H1 (cell line): Measurements from ENCODE around the gene SERPINB2. TPM values are rescaled to one million over a fixed set of nuclear protein-coding genes. Genes with fewer than 3 reads are reported as not detected.

Experiments
- CTCF ChIA-PET: fragments of 300-600 bp; sonication (Branson Sonifier 250); formaldehyde crosslinking; loops from one replicate; lab custom pipeline; 2021; ENCODE audit not compliant: partially characterized antibody; lab: Charles Lee
- POLR2A ChIA-PET: fragments of 300-600 bp; sonication (Branson Sonifier 250); formaldehyde crosslinking; loops from one replicate; lab custom pipeline; 2021; ENCODE audit warnings: inconsistent platforms; ENCODE audit not compliant: partially characterized antibody; lab: Charles Lee
- DNase-seq, 2 experiments: peaks; one replicate each; pipeline versions ENCODE4 v3.0.0 to v3.0.0-alpha.2; 2010 to 2022; ENCODE audit warnings: low spot score in 2 of 2, low read depth in 1 of 2, mixed read lengths in 1 of 2
- FAIRE-seq: peaks from 2 replicates; lab custom pipeline; 2011; peaks lifted over from hg19 to GRCh38; lab: Jason Lieb, UNC
- H2AFZ ChIP-seq: 2 replicates; pipeline ENCODE4 v1.8.1; 2012; ENCODE audit warnings: low read length, inconsistent platforms
- H2AK5ac ChIP-seq: 2 replicates; pipeline ENCODE4 v1.6.1; 2013; ENCODE audit warnings: low read depth, low read length
- H2BK120ac ChIP-seq: replicated peaks from 2 replicates; pipeline ENCODE3; 2013; ENCODE audit warnings: low read depth, low read length, inconsistent platforms
- H2BK12ac ChIP-seq: 2 replicates; pipeline ENCODE4 v1.6.1; 2013; ENCODE audit warnings: low read depth, low read length
- H2BK15ac ChIP-seq: 2 replicates; pipeline ENCODE4 v1.6.1; 2013; ENCODE audit warnings: low read length
- H2BK20ac ChIP-seq: 2 replicates; pipeline ENCODE4 v1.6.1; 2013; ENCODE audit warnings: low read length
- H2BK5ac ChIP-seq: 2 replicates; pipeline ENCODE4 v1.6.1; 2013; ENCODE audit warnings: low read depth, low read length
- H3K14ac ChIP-seq: 2 replicates; pipeline ENCODE4 v1.6.1; 2013; ENCODE audit warnings: inconsistent platforms; ENCODE audit not compliant: insufficient read length
- H3K18ac ChIP-seq: 2 replicates; pipeline ENCODE4 v1.6.1; 2013; ENCODE audit warnings: low read length; ENCODE audit errors: extremely low read depth
- H3K23ac ChIP-seq: 2 replicates; pipeline ENCODE4 v1.6.1; 2013; ENCODE audit warnings: inconsistent platforms; ENCODE audit not compliant: insufficient read length
- H3K23me2 ChIP-seq: 2 replicates; pipeline ENCODE4 v1.6.1; 2013; ENCODE audit warnings: low read depth, low read length
- H3K27ac ChIP-seq: 2 replicates; pipeline ENCODE4 v1.6.1; 2011; ENCODE audit warnings: low read depth, low read length, inconsistent platforms
- H3K27me3 ChIP-seq, 4 experiments: replicated peaks in 1 of 4; 1 replicate in 1 of 4; 2 replicates in 3 of 4; pipeline versions ENCODE4 v1.6.1 to v1.8.1; 2011 to 2013; ENCODE audit warnings: low read length in 3 of 4, mild to moderate bottlenecking in 3 of 4, inconsistent platforms in 2 of 4, mixed read lengths in 2 of 4, moderate library complexity in 1 of 4; ENCODE audit not compliant: control insufficient read depth in 3 of 4, insufficient read depth in 3 of 4; ENCODE audit errors: extremely low read depth in 1 of 4
- H3K36me3 ChIP-seq, 4 experiments: 2 replicates each; pipeline versions ENCODE4 v1.6.1 to v1.8.1; 2011 to 2013; ENCODE audit warnings: mild to moderate bottlenecking in 4 of 4, low read length in 3 of 4, moderate library complexity in 2 of 4, control low read depth in 1 of 4, inconsistent platforms in 1 of 4; ENCODE audit not compliant: insufficient read depth in 4 of 4, control insufficient read depth in 2 of 4
- H3K4ac ChIP-seq: replicated peaks from 2 replicates; pipeline ENCODE3; 2013; ENCODE audit warnings: low read length, low read depth, mixed read lengths, inconsistent platforms; ENCODE audit not compliant: insufficient read length
- H3K4me1 ChIP-seq, 4 experiments: replicated peaks in 1 of 4; 1 replicate in 1 of 4; 2 replicates in 3 of 4; pipeline versions ENCODE4 v1.6.1 to v1.8.1; 2011 to 2013; ENCODE audit warnings: low read length in 3 of 4, inconsistent platforms in 2 of 4, mixed read lengths in 1 of 4; ENCODE audit not compliant: insufficient read depth in 4 of 4, control insufficient read depth in 3 of 4
- H3K4me2 ChIP-seq, 2 experiments: 2 replicates each; pipeline versions ENCODE4 v1.6.1 to v1.8.1; 2011 to 2013; ENCODE audit warnings: low read depth in 2 of 2, low read length in 2 of 2, control low read depth in 1 of 2, inconsistent platforms in 1 of 2, mild to moderate bottlenecking in 1 of 2; ENCODE audit not compliant: insufficient read depth in 1 of 2
- H3K4me3 ChIP-seq, 4 experiments: fragments of 200-600, 300-600 bp in 1 of 4; sonication (generic), shearing (Covaris generic), sonication (Bioruptor Twin) in 1 of 4; 2 replicates each; pipeline versions ENCODE4 v1.5.1 to v1.8.1; 2011 to 2016; ENCODE audit warnings: low read length in 4 of 4, low read depth in 3 of 4, control low read depth in 2 of 4, inconsistent platforms in 2 of 4, mild to moderate bottlenecking in 2 of 4, mixed read lengths in 1 of 4, moderate library complexity in 1 of 4; ENCODE audit not compliant: insufficient read depth in 2 of 4; ENCODE audit errors: extremely low read depth in 1 of 4
- H3K56ac ChIP-seq: replicated peaks from 2 replicates; pipeline ENCODE3; 2013; ENCODE audit warnings: low read depth, mild to moderate bottlenecking, mixed read lengths, low read length, inconsistent platforms; ENCODE audit not compliant: insufficient read length
- H3K79me1 ChIP-seq: 2 replicates; pipeline ENCODE4 v1.6.1; 2013; ENCODE audit warnings: low read depth, low read length, control low read depth
- H3K79me2 ChIP-seq, 2 experiments: 2 replicates each; pipeline versions ENCODE4 v1.6.1 to v1.8.1; 2012 to 2013; ENCODE audit warnings: low read length in 2 of 2, mild to moderate bottlenecking in 2 of 2, inconsistent platforms in 1 of 2; ENCODE audit not compliant: insufficient read depth in 2 of 2, control insufficient read depth in 1 of 2
- H3K9ac ChIP-seq, 4 experiments: replicated peaks in 1 of 4; 1 replicate in 1 of 4; 2 replicates in 3 of 4; pipeline versions ENCODE4 v1.6.1 to v1.8.1; 2011 to 2013; ENCODE audit warnings: low read depth in 3 of 4, low read length in 3 of 4, control low read depth in 2 of 4, mild to moderate bottlenecking in 2 of 4, moderate library complexity in 2 of 4, inconsistent platforms in 1 of 4; ENCODE audit errors: extremely low read depth in 1 of 4
- H3K9me3 ChIP-seq, 2 experiments: 2 replicates each; pipeline versions ENCODE4 v1.6.1 to v1.8.1; 2012 to 2013; ENCODE audit warnings: mild to moderate bottlenecking in 2 of 2, moderate library complexity in 2 of 2, control low read depth in 1 of 2, inconsistent platforms in 1 of 2, low read depth in 1 of 2, low read length in 1 of 2, mixed read lengths in 1 of 2; ENCODE audit not compliant: insufficient read depth in 2 of 2
- H4K20me1 ChIP-seq, 2 experiments: replicated peaks in 1 of 2; 2 replicates each; pipeline versions ENCODE3 to v1.8.1; 2011 to 2013; ENCODE audit warnings: inconsistent platforms in 2 of 2, low read length in 2 of 2, mild to moderate bottlenecking in 1 of 2; ENCODE audit not compliant: insufficient read depth in 2 of 2, control insufficient read depth in 1 of 2
- H4K5ac ChIP-seq: 2 replicates; pipeline ENCODE4 v1.6.1; 2013; ENCODE audit warnings: low read length, low read depth, mixed read lengths, inconsistent platforms; ENCODE audit not compliant: insufficient read length
- H4K8ac ChIP-seq: 2 replicates; pipeline ENCODE4 v1.8.0; 2013; ENCODE audit warnings: mild to moderate bottlenecking, moderate library complexity, low read length, inconsistent platforms; ENCODE audit not compliant: insufficient read depth; ENCODE audit errors: extremely low read depth
- H4K91ac ChIP-seq: replicated peaks from 2 replicates; pipeline ENCODE3; 2013; ENCODE audit warnings: low read length, mixed read lengths, inconsistent platforms; ENCODE audit not compliant: insufficient read length
- WGBS, 2 experiments: shearing (Covaris generic) in 1 of 2; methylation state at CpG; one replicate each; pipeline versions ENCODE4 v1.1.6 to v1.1.7; 2013 to 2015; ENCODE audit warnings: low lambda C conversion rate in 2 of 2, mixed read lengths in 2 of 2, inconsistent platforms in 1 of 2, low coverage in 1 of 2, missing lambda C conversion rate in 1 of 2; ENCODE audit not compliant: insufficient replicate concordance in 2 of 2, insufficient coverage in 1 of 2, insufficient read length in 1 of 2; ENCODE audit errors: extremely low coverage in 1 of 2, missing lambda C conversion rate in 1 of 2; 5-methylcytosine and 5-hydroxymethylcytosine counted together
- polyA plus RNA-seq, 7 experiments: library from polyadenylated mRNA; depleted of rRNA in 3 of 7; stranded (reverse) in 5 of 7; unstranded in 2 of 7; fragments of >200 nt in 5 of 7; fragments of 200-250 nt in 2 of 7; gene quantifications; 1 replicate in 5 of 7; 2 replicates in 1 of 7; 4 replicates in 1 of 7; pipeline versions ENCODE4 v1.2.1 to v1.2.3, GENCODE V29; 2011 to 2013; ENCODE audit warnings: missing spikeins in 2 of 7, mixed read lengths in 2 of 7
- total RNA-seq: library from RNA; stranded (reverse); fragmentation: NEBNext Ultra II Directional; extraction: Animal tissue kit (Norgen Biotek cat#: 25700); gene quantifications from 2 replicates; pipeline ENCODE4 v1.2.1, GENCODE V29; 2021

Gene SERPINB2
- total and polyA plus RNA-seq, 2 of the 8 experiments (the other 6 are each of a cell fraction or from before 2014, with no cell fraction given), result not detected

GRCh38 chr18:63897072-63897471, 9.6 kb downstream of the SERPINB2 start:
- Histone ChIP-seq H3K27me3 (no peaks in the 10 kb centered on the region), H3K9me3 (no peaks in the 10 kb centered on the region), H3K4ac (no peak overlapping the region), H3K9ac (no peak overlapping the region), H3K14ac (no peak overlapping the region), H3K56ac (no peak overlapping the region), H2AFZ (no peak overlapping the region), H3K23me2 (no peaks in the 10 kb centered on the region), H4K20me1 (no peaks in the 10 kb centered on the region), H3K4me2 (no peak overlapping the region), H3K18ac (no peak overlapping the region), H2BK5ac (no peak overlapping the region), H2BK15ac (no peak overlapping the region), H2BK20ac (no peak overlapping the region), H4K8ac (no peak overlapping the region), H2BK120ac (no peak overlapping the region), H4K5ac (no peak overlapping the region), H3K79me1 (no peaks in the 10 kb centered on the region), H3K27ac (no peak overlapping the region), H3K36me3 (no peaks in the 10 kb centered on the region), H2AK5ac (no peak overlapping the region), H3K79me2 (no peaks in the 10 kb centered on the region), H3K4me1 (no peaks in the 10 kb centered on the region), H3K23ac (no peak overlapping the region), H2BK12ac (no peak overlapping the region), H4K91ac (no peak overlapping the region), H3K4me3 (no peak overlapping the region)
- CTCF ChIA-PET, result interaction anchor here (0.6 to 1.6 kb wide), 3 partner anchors 36 to 67 kb away, joined by 3 to 5 read pairs (median 3); no protein-coding TSS in a partner anchor
- FAIRE-seq, result no peak
- POLR2A ChIA-PET, result no interaction called here
- DNase-seq, result no peak
- WGBS, 2 experiments, result 90% methylated on average over 4 of the region's 4 CpGs; no CpG with 5 or more reads in 1 of the 2 experiments
